HFFc6 (cell line): ENCODE data around the gene CENPW. TPM values are rescaled to one million over a fixed set of nuclear protein-coding genes. Genes with fewer than 3 reads are reported as not detected.

Experiments
- DNase-seq: peaks from one replicate; pipeline ENCODE4 v3.0.0-alpha.2; 2018
- H3K27ac Mint-ChIP-seq: 2 replicates; pipeline ENCODE4 v1.8.0; 2020; ENCODE audit warnings: mild to moderate bottlenecking, mixed read lengths
- H3K27me3 Mint-ChIP-seq: 2 replicates; pipeline ENCODE4 v1.8.0; 2021; ENCODE audit warnings: mild to moderate bottlenecking, moderate library complexity, mixed read lengths; ENCODE audit not compliant: insufficient read depth
- H3K36me3 Mint-ChIP-seq: 2 replicates; pipeline ENCODE4 v1.8.0; 2021; ENCODE audit warnings: low read depth, mixed read lengths
- H3K4me1 Mint-ChIP-seq: 2 replicates; pipeline ENCODE4 v1.8.0; 2020; ENCODE audit warnings: low read depth, mixed read lengths
- H3K4me3 Mint-ChIP-seq: 2 replicates; pipeline ENCODE4 v1.8.0; 2020; ENCODE audit warnings: mild to moderate bottlenecking, moderate library complexity, mixed read lengths
- H3K9me3 Mint-ChIP-seq: 2 replicates; pipeline ENCODE4 v1.8.0; 2020; ENCODE audit warnings: mild to moderate bottlenecking, mixed read lengths
- CTCF ChIP-seq: fragments of 200-600 bp; sonication (generic); IDR thresholded peaks from 2 replicates; pipeline ENCODE4 v1.5.0; 2021; ENCODE audit warnings: antibody characterized with exemption, mild to moderate bottlenecking
- total RNA-seq, 6 experiments: library from RNA; stranded (reverse); fragmentation: NEBNext Ultra II Directional; extraction: Animal tissue kit (Norgen Biotek cat#: 25700); gene quantifications; 2 replicates in 1 of 6; 3 replicates in 5 of 6; pipeline ENCODE4 v1.2.3, GENCODE V29; 2021

Gene CENPW
- total RNA-seq, 6 experiments from 2014 or later = 27.8 to 70.7 (median 58.1) TPM

DNA sequence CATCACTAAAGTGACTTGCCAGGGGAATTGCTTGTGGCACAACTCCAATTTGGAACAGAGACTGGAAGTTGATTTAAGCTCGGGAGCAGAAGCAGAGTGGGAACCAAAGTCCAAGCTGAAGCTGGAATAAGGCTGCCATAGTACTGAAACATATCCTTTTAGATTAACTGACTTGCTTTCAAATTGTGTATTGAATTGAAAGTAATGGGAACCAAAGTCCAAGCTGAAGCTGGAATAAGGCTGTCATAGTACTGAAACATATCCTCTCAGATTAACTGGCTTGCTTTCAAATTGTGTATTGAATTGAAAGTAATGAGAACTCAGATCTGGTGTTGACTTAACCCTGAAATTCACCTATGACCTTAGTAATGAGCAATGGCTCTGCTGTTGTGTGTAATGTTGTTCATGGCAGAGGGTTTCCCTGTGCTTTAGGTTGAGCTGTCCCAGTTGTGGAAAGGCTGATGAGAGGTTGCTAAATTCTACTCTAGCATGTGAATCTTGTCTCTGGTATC lies 40.2 kb downstream of the CENPW start:
- no peak overlapping the region for H3K27ac Mint-ChIP-seq
- no peaks in the 10 kb centered on the region for H3K27me3 Mint-ChIP-seq
- TF ChIP-seq CTCF = no peak
- no peaks in the 10 kb centered on the region for H3K4me1 Mint-ChIP-seq
- H3K9me3 Mint-ChIP-seq = peaks cover 27% of the 10 kb centered on the region
- no peak for DNase-seq
- no peaks in the 10 kb centered on the region for H3K36me3 Mint-ChIP-seq
- no peak overlapping the region for H3K4me3 Mint-ChIP-seq

- peaks cover 27% of the 10 kb centered on the region for H3K9me3 Mint-ChIP-seq
- no peak overlapping the region for H3K4me3 Mint-ChIP-seq
- no peaks in the 10 kb centered on the region for H3K4me1 Mint-ChIP-seq
- TF ChIP-seq CTCF = no peak
- no peak for DNase-seq
- no peaks in the 10 kb centered on the region for H3K27me3 Mint-ChIP-seq
- no peaks in the 10 kb centered on the region for H3K36me3 Mint-ChIP-seq
- H3K27ac Mint-ChIP-seq = no peak overlapping the region
These were observed 41.6 kb downstream of the CENPW start for GRCh38 chr6:126381498-126381897.

GRCh38 chr6:126383203-126383602 lies 43.3 kb downstream of the CENPW start:
- H3K27me3 Mint-ChIP-seq = no peaks in the 10 kb centered on the region
- no peaks in the 10 kb centered on the region for H3K4me1 Mint-ChIP-seq
- H3K36me3 Mint-ChIP-seq = no peaks in the 10 kb centered on the region
- TF ChIP-seq CTCF = no peak
- peaks cover 27% of the 10 kb centered on the region for H3K9me3 Mint-ChIP-seq
- DNase-seq = no peak
- H3K27ac Mint-ChIP-seq = no peak overlapping the region
- no peak overlapping the region for H3K4me3 Mint-ChIP-seq

DNA sequence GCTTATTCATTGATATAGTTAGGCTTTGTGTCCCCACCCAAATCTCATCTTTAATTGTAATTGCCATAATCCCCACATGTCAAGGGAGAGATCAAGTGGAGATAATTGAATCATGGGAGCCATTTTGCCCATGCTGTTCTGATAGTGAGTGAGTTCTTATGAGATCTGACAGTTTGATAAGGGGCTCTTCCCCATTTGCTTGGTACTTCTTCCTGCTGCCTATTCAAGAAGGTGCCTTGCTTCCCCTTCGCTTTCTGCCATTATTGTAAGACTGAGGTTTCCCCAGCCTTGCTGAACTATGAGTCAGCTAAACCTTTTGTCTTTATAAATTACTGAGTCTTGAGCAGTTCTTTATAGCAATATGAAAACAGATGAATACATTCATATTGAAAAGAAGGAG lies 45.6 kb downstream of the CENPW start:
- H3K27ac Mint-ChIP-seq = no peak overlapping the region
- H3K27me3 Mint-ChIP-seq = no peaks in the 10 kb centered on the region
- no peak for DNase-seq
- H3K4me1 Mint-ChIP-seq = no peaks in the 10 kb centered on the region
- H3K36me3 Mint-ChIP-seq = no peaks in the 10 kb centered on the region
- no peak overlapping the region for H3K4me3 Mint-ChIP-seq
- peaks cover 27% of the 10 kb centered on the region for H3K9me3 Mint-ChIP-seq
- no peak for TF ChIP-seq CTCF

DNA sequence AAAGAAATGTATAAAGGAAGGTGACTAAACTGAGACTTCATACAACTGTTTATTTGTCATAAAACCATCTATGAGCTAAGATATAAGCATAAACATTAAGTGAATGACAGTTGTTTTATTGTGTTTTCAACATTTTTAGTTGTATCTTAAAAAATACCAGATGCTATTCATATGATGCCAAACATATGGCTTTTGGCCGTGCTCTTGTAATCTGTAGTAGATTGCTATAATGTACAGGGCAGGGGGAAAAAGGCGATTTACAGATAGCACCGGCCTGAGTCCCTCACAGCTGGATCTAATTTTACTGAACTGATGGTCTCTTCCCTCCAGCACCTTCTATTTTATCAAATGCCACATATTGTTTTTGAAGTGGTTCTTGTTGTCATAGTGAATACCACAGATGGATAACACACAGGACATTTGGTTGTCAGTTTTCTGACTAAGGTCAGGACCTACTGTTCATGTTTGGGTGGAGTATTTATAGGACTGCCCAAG lies 48.2 kb downstream of the CENPW start:
- no peak for DNase-seq
- H3K4me3 Mint-ChIP-seq = no peak overlapping the region
- H3K4me1 Mint-ChIP-seq = no peaks in the 10 kb centered on the region
- TF ChIP-seq CTCF = no peak
- no peak overlapping the region for H3K27ac Mint-ChIP-seq
- H3K27me3 Mint-ChIP-seq = no peaks in the 10 kb centered on the region
- peaks cover 17% of the 10 kb centered on the region for H3K9me3 Mint-ChIP-seq
- no peaks in the 10 kb centered on the region for H3K36me3 Mint-ChIP-seq

GRCh38 chr6:126396131-126396530 lies 56.2 kb downstream of the CENPW start:
- no peak for DNase-seq
- peaks cover 1% of the 10 kb centered on the region; the same call in 1 of the 2 replicates for H3K27me3 Mint-ChIP-seq
- no peaks in the 10 kb centered on the region; the same call in 1 of the 2 replicates for H3K9me3 Mint-ChIP-seq
- H3K4me1 Mint-ChIP-seq = no peaks in the 10 kb centered on the region
- H3K4me3 Mint-ChIP-seq = no peak overlapping the region
- no peak overlapping the region for H3K27ac Mint-ChIP-seq
- no peaks in the 10 kb centered on the region for H3K36me3 Mint-ChIP-seq
- TF ChIP-seq CTCF = no peak
